GM12878 (cell line): Measurements from ENCODE around the gene CTNNA2. TPM values are rescaled to one million over a fixed set of nuclear protein-coding genes. Genes with fewer than 3 reads are reported as not detected.

Source experiments
- ATAC-seq: fragments of 200-7000 bp; cut with Tn5 transposase; 3 replicates; pipeline ENCODE4 v1.9.1; 2020; ENCODE audit warnings: mild to moderate bottlenecking, moderate library complexity
- BruUV-seq: library from RNA; stranded (reverse); fragments of 400-500 nt; replicated peaks from 2 replicates; lab custom pipeline; 2021; lab: Mats Ljungman, UMichigan
- CTCF ChIA-PET: fragments of 300-600 bp; sonication (Branson Sonifier 250); formaldehyde crosslinking; extraction: SDS; loops from one replicate; lab custom pipeline; 2021; ENCODE audit warnings: inconsistent platforms; lab: Yijun Ruan, JAX
- POLR2A ChIA-PET: fragments of 350-600 bp; formaldehyde crosslinking; extraction: SDS; loops from one replicate; lab custom pipeline; 2021; ENCODE audit warnings: inconsistent platforms; lab: Charles Lee
- RAD21 ChIA-PET: fragments of 300-600 bp; sonication (Branson Sonifier 250); formaldehyde crosslinking; loops from one replicate; lab custom pipeline; 2023; ENCODE audit warnings: antibody characterized with exemption; ENCODE audit not compliant: unreplicated experiment; lab: Charles Lee
- SMC1A ChIA-PET: fragments of 300-600 bp; sonication (Branson Sonifier 250); formaldehyde crosslinking; loops from one replicate; lab custom pipeline; 2023; ENCODE audit not compliant: unreplicated experiment, uncharacterized antibody; lab: Charles Lee
- DNase-seq: peaks from one replicate; pipeline ENCODE4 v3.0.0-alpha.2; 2011; ENCODE audit warnings: low read depth, low spot score
- FAIRE-seq: peaks from 3 replicates; lab custom pipeline; 2011; peaks lifted over from hg19 to GRCh38; lab: Jason Lieb, UNC
- H2AFZ ChIP-seq: 2 replicates; pipeline ENCODE4 v1.6.0; 2011; ENCODE audit warnings: low read depth, low read length, control low read depth; ENCODE audit not compliant: control insufficient read depth
- H3K27ac ChIP-seq: 2 replicates; pipeline ENCODE4 v1.5.1; 2011; ENCODE audit warnings: control low read depth; ENCODE audit not compliant: control insufficient read depth, insufficient read depth
- H3K27me3 ChIP-seq, 2 experiments: replicated peaks in 1 of 2; 2 replicates each; pipeline versions ENCODE4 v1.6.0 to v1.6.1; 2011; ENCODE audit warnings: low read length in 1 of 2; ENCODE audit not compliant: control insufficient read depth in 2 of 2, insufficient read depth in 2 of 2
- H3K36me3 ChIP-seq, 2 experiments: 2 replicates each; pipeline ENCODE4 v1.5.1; 2011; ENCODE audit warnings: low read length in 1 of 2; ENCODE audit not compliant: control insufficient read depth in 2 of 2, insufficient read depth in 2 of 2
- H3K4me1 ChIP-seq: 2 replicates; pipeline ENCODE4 v1.6.1; 2011; ENCODE audit warnings: mild to moderate bottlenecking, low read length, moderate library complexity, mixed read lengths; ENCODE audit not compliant: control insufficient read depth, insufficient read depth
- H3K4me2 ChIP-seq: 2 replicates; pipeline ENCODE4 v1.6.0; 2011; ENCODE audit warnings: control low read depth; ENCODE audit not compliant: control insufficient read depth, insufficient read depth
- H3K4me3 ChIP-seq: fragments of 200-600 bp; sonication (generic); 2 replicates; pipeline ENCODE4 v1.5.1; 2016
- H3K79me2 ChIP-seq: 2 replicates; pipeline ENCODE4 v1.6.0; 2011; ENCODE audit warnings: low read length; ENCODE audit not compliant: control insufficient read depth, insufficient read depth
- H3K9ac ChIP-seq: 2 replicates; pipeline ENCODE4 v1.8.0; 2011; ENCODE audit warnings: low read length, control low read depth, mixed read lengths; ENCODE audit not compliant: control insufficient read depth, insufficient read depth
- H3K9me3 ChIP-seq: replicated peaks from 3 replicates; pipeline ENCODE4 v1.5.1; 2011; ENCODE audit warnings: mild to moderate bottlenecking, low read length; ENCODE audit not compliant: control insufficient read depth, insufficient read depth
- H4K20me1 ChIP-seq: 2 replicates; pipeline ENCODE4 v1.6.0; 2011; ENCODE audit not compliant: control insufficient read depth, insufficient read depth
- BHLHE40 ChIP-seq, 2 experiments: fragments of 450-650 bp in 1 of 2; IDR thresholded peaks; 2 replicates each; pipeline ENCODE4 v1.6.1; 2011 to 2017; ENCODE audit warnings: low read depth in 2 of 2, borderline replicate concordance in 1 of 2, improper control_type of control experiment in 1 of 2, low read length in 1 of 2, mild to moderate bottlenecking in 1 of 2
- BMI1 ChIP-seq: fragments of 450-650 bp; IDR thresholded peaks from 2 replicates; pipeline ENCODE4 v1.6.1; 2016; ENCODE audit warnings: mild to moderate bottlenecking, moderate library complexity, borderline replicate concordance
- BRCA1 ChIP-seq: IDR thresholded peaks from 2 replicates; pipeline ENCODE4 v1.6.1; 2011; ENCODE audit warnings: low read depth, low read length, improper control_type of control experiment
- CHD1 ChIP-seq: IDR thresholded peaks from 2 replicates; pipeline ENCODE4 v1.6.1; 2012; ENCODE audit warnings: low read depth, low read length, improper control_type of control experiment
- GABPA ChIP-seq: IDR thresholded peaks from 2 replicates; pipeline ENCODE4 v1.6.1; 2014; ENCODE audit warnings: antibody characterized with exemption, low read depth, mild to moderate bottlenecking, inconsistent platforms
- MEF2A ChIP-seq: IDR thresholded peaks from 2 replicates; pipeline ENCODE4 v1.6.1; 2011; ENCODE audit warnings: low read depth, mild to moderate bottlenecking, low read length, moderate library complexity; ENCODE audit not compliant: insufficient read depth
- MTA3 ChIP-seq: IDR thresholded peaks from 2 replicates; pipeline ENCODE4 v1.6.1; 2012; ENCODE audit warnings: low read length, inconsistent platforms, borderline replicate concordance
- NFIC ChIP-seq: IDR thresholded peaks from 2 replicates; pipeline ENCODE4 v1.6.1; 2012; ENCODE audit warnings: low read depth, mild to moderate bottlenecking, inconsistent platforms, low read length, moderate library complexity
- NR2C2 ChIP-seq: IDR thresholded peaks from 2 replicates; pipeline ENCODE4 v1.6.1; 2011; ENCODE audit warnings: borderline replicate concordance, low read depth; ENCODE audit not compliant: control insufficient read depth, insufficient read length
- POLR2A ChIP-seq: IDR thresholded peaks from 2 replicates; pipeline ENCODE4 v1.6.1; 2011; ENCODE audit warnings: low read depth, mild to moderate bottlenecking, low read length
- RCOR1 ChIP-seq: conservative IDR thresholded peaks from 2 replicates; pipeline ENCODE4 v1.6.1; 2012; ENCODE audit warnings: low read depth, low read length, improper control_type of control experiment
- SPI1 ChIP-seq: IDR thresholded peaks from 2 replicates; pipeline ENCODE4 v1.6.1; 2011; ENCODE audit warnings: low read depth, mild to moderate bottlenecking, low read length, moderate library complexity, borderline replicate concordance; ENCODE audit not compliant: insufficient read depth
- TCF12 ChIP-seq: IDR thresholded peaks from 2 replicates; pipeline ENCODE4 v1.6.1; 2011; ENCODE audit warnings: low read depth, mild to moderate bottlenecking, low read length
- YBX1 ChIP-seq: fragments of 450-650 bp; IDR thresholded peaks from 2 replicates; pipeline ENCODE4 v1.6.1; 2016; ENCODE audit warnings: antibody characterized with exemption
- ZBED1 ChIP-seq: IDR thresholded peaks from 2 replicates; pipeline ENCODE4 v1.6.1; 2016; ENCODE audit warnings: borderline replicate concordance
- ZNF384 ChIP-seq: IDR thresholded peaks from 2 replicates; pipeline ENCODE4 v1.6.1; 2012; ENCODE audit warnings: low read depth, mild to moderate bottlenecking, low read length, improper control_type of control experiment, borderline replicate concordance
- WGBS: methylation state at CpG from one replicate; pipeline ENCODE4 v1.1.6; 2016; ENCODE audit warnings: low lambda C conversion rate; ENCODE audit not compliant: insufficient replicate concordance, insufficient coverage; ENCODE audit errors: missing lambda C conversion rate; 5-methylcytosine and 5-hydroxymethylcytosine counted together
- in situ Hi-C: fragments of 300-500 bp; cut with MboI; formaldehyde crosslinking; loops from 9 replicates; pipeline ENCODE4 v1.14.3; 2018; ENCODE audit warnings: mixed read lengths
- intact Hi-C: fragments of 100-400 bp; cut with micrococcal nuclease; formaldehyde crosslinking; loops from one replicate; pipeline ENCODE4 v1.14.2; 2022; ENCODE audit not compliant: unreplicated experiment
- polyA plus RNA-seq, 11 experiments: library from polyadenylated mRNA; depleted of rRNA in 4 of 11; unstranded in 6 of 11; stranded (reverse) in 5 of 11; fragments of >200 nt; fragmentation: Nextera tagmentation in 4 of 11; fragmentation: Illumina TruSeq in 1 of 11; extraction: Ambion mirVana in 4 of 11; extraction: Trizol in 1 of 11; gene quantifications; 1 replicate in 1 of 11; 2 replicates in 10 of 11; pipeline versions ENCODE4 v1.2.1 to v1.2.3, GENCODE V29; 2011 to 2016; ENCODE audit warnings: inconsistent platforms in 2 of 11, missing spikeins in 2 of 11, low read depth in 1 of 11
- total RNA-seq, 4 experiments: library from RNA; depleted of rRNA in 3 of 4; stranded (reverse); fragments of >200 nt in 3 of 4; fragmentation: Illumina TruSeq in 1 of 4; extraction: Trizol in 1 of 4; gene quantifications; 2 replicates each; pipeline versions ENCODE4 v1.2.1 to v1.2.3, GENCODE V29; 2013 to 2021
- TF ChIP-seq, protein P1 (sequence below): fragments of 450-650 bp; conservative IDR thresholded peaks from 2 replicates; pipeline ENCODE4 v1.6.1; 2017; ENCODE audit warnings: mild to moderate bottlenecking, moderate library complexity
- TF ChIP-seq, protein P2 (sequence below): fragments of 150-350 bp; IDR thresholded peaks from 2 replicates; pipeline ENCODE4 v1.6.1; 2016; ENCODE audit warnings: low read depth, low read length
- TF ChIP-seq, protein P3 (sequence below): IDR thresholded peaks from 2 replicates; pipeline ENCODE4 v1.6.1; 2012; ENCODE audit warnings: low read depth, low read length, improper control_type of control experiment

Gene CTNNA2
- total and polyA plus RNA-seq, 10 of the 15 experiments (the other 5 are each of a cell fraction or from before 2014, with no cell fraction given), result 2.4 to 36.2 (median 6.6) TPM

DNA sequence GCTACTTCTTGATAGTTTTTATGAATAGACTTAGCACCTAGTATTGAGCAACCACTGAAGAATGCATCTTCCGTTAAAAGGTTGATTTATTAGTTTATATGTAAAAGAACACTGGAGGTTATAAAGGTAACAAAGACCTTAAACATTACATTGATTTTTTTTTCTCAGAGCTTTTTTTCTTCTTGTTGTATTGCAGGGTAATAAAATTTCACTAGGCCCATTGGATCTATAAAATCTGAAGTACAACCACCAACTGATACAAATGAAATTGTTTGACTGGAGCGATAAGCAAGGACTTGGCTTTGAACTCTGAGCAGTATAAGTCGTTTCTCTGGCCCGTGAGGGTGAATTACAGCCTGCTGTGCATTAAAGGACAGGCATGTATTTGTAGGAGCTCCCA, 447.7 kb downstream of the CTNNA2 start:
- ChIA-PET POLR2A (no interaction called here), SMC1A (no interaction called here), RAD21 (no interaction called here), CTCF (interaction anchor here (1.0 to 1.2 kb wide), 2 partner anchors 10 to 278 kb away, joined by 3 read pairs; no protein-coding TSS in a partner anchor)
- ATAC-seq (no peak), DNase-seq (no peak), FAIRE-seq (no peak)
- intact Hi-C loops (no loop called here), in situ Hi-C loops (no loop called here)
- no peak overlapping the region for H3K27ac ChIP-seq
- H4K20me1 ChIP-seq, result no peaks in the 10 kb centered on the region
- no peaks in the 10 kb centered on the region for H3K79me2 ChIP-seq
- no peaks in the 10 kb centered on the region for H3K4me1 ChIP-seq
- WGBS, result 10% methylated on average over 4 of the region's 4 CpGs
- TF ChIP-seq CHD1 (no peak), BHLHE40 (IDR thresholded peaks at IDR 0.05; ENCODE audit: borderline replicate concordance in 1 of 2, low read depth in 2 of 2, low read length in 1 of 2) (no peak), BMI1 (no peak), NR2C2 (no peak), TCF12 (no peak), SPI1 (no peak), ZNF384 (no peak), MTA3 (no peak), ZBED1 (no peak), GABPA (no peak), RCOR1 (no peak), MEF2A (no peak), YBX1 (no peak), NFIC (no peak), BRCA1 (no peak), POLR2A (no peak)
- TF ChIP-seq, protein P1, sequence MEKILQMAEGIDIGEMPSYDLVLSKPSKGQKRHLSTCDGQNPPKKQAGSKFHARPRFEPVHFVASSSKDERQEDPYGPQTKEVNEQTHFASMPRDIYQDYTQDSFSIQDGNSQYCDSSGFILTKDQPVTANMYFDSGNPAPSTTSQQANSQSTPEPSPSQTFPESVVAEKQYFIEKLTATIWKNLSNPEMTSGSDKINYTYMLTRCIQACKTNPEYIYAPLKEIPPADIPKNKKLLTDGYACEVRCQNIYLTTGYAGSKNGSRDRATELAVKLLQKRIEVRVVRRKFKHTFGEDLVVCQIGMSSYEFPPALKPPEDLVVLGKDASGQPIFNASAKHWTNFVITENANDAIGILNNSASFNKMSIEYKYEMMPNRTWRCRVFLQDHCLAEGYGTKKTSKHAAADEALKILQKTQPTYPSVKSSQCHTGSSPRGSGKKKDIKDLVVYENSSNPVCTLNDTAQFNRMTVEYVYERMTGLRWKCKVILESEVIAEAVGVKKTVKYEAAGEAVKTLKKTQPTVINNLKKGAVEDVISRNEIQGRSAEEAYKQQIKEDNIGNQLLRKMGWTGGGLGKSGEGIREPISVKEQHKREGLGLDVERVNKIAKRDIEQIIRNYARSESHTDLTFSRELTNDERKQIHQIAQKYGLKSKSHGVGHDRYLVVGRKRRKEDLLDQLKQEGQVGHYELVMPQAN, result no peak
- TF ChIP-seq, protein P2, sequence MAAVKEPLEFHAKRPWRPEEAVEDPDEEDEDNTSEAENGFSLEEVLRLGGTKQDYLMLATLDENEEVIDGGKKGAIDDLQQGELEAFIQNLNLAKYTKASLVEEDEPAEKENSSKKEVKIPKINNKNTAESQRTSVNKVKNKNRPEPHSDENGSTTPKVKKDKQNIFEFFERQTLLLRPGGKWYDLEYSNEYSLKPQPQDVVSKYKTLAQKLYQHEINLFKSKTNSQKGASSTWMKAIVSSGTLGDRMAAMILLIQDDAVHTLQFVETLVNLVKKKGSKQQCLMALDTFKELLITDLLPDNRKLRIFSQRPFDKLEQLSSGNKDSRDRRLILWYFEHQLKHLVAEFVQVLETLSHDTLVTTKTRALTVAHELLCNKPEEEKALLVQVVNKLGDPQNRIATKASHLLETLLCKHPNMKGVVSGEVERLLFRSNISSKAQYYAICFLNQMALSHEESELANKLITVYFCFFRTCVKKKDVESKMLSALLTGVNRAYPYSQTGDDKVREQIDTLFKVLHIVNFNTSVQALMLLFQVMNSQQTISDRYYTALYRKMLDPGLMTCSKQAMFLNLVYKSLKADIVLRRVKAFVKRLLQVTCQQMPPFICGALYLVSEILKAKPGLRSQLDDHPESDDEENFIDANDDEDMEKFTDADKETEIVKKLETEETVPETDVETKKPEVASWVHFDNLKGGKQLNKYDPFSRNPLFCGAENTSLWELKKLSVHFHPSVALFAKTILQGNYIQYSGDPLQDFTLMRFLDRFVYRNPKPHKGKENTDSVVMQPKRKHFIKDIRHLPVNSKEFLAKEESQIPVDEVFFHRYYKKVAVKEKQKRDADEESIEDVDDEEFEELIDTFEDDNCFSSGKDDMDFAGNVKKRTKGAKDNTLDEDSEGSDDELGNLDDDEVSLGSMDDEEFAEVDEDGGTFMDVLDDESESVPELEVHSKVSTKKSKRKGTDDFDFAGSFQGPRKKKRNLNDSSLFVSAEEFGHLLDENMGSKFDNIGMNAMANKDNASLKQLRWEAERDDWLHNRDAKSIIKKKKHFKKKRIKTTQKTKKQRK, result no peak
- TF ChIP-seq, protein P3, sequence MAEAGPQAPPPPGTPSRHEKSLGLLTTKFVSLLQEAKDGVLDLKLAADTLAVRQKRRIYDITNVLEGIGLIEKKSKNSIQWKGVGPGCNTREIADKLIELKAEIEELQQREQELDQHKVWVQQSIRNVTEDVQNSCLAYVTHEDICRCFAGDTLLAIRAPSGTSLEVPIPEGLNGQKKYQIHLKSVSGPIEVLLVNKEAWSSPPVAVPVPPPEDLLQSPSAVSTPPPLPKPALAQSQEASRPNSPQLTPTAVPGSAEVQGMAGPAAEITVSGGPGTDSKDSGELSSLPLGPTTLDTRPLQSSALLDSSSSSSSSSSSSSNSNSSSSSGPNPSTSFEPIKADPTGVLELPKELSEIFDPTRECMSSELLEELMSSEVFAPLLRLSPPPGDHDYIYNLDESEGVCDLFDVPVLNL, result no peak
- no TSS peak for BruUV-seq
- H3K9me3 ChIP-seq, result no peaks in the 10 kb centered on the region
- no peak overlapping the region for H2AFZ ChIP-seq
- H3K4me2 ChIP-seq, result no peak overlapping the region
- no peaks in the 10 kb centered on the region for H3K27me3 ChIP-seq
- no peaks in the 10 kb centered on the region for H3K36me3 ChIP-seq
- H3K9ac ChIP-seq, result no peak overlapping the region
- no peak overlapping the region for H3K4me3 ChIP-seq
